Gastroesophageal sphincter (tissue), 3 donors: ENCODE results near the gene GRID2.

Source experiments
- EP300 ChIP-seq: sonication (generic); formaldehyde crosslinking; IDR thresholded peaks from one replicate; pipeline ENCODE4 v1.6.1; 2017; ENCODE audit warnings: antibody characterized with exemption, mild to moderate bottlenecking
- POLR2AphosphoS5 ChIP-seq: sonication (generic); formaldehyde crosslinking; IDR thresholded peaks from one replicate; pipeline ENCODE4 v1.6.1; 2017; ENCODE audit warnings: antibody characterized with exemption
- TF ChIP-seq, protein P1 (sequence below), 4 experiments: fragments of 200-600 bp in 2 of 4; fragments of 450-650 bp in 2 of 4; sonication (generic) in 1 of 4; IDR thresholded peaks; one replicate each; pipeline ENCODE4 v1.5.1; 2017 to 2019; ENCODE audit warnings: antibody characterized with exemption in 4 of 4, mild to moderate bottlenecking in 2 of 4, moderate library complexity in 2 of 4

DNA sequence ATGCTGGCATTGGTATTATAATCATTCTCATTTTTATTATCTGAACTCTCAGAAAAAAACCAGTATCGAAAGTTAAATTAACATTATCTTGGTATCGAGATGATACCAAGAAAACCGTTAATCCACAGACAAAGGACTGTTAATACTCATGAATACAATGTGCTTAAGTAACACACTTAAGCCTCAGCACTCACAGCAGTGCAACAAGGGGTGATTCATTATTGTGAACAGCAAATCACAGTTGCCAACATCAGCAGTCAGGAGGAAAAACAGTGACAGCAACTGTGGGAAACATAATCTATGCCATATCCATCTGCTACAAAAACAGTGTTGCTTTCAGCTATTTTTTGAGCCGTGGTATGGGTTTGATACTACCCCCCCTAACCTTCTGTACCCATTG lies 1313.8 kb downstream of the GRID2 start:
- TF ChIP-seq, protein P1, sequence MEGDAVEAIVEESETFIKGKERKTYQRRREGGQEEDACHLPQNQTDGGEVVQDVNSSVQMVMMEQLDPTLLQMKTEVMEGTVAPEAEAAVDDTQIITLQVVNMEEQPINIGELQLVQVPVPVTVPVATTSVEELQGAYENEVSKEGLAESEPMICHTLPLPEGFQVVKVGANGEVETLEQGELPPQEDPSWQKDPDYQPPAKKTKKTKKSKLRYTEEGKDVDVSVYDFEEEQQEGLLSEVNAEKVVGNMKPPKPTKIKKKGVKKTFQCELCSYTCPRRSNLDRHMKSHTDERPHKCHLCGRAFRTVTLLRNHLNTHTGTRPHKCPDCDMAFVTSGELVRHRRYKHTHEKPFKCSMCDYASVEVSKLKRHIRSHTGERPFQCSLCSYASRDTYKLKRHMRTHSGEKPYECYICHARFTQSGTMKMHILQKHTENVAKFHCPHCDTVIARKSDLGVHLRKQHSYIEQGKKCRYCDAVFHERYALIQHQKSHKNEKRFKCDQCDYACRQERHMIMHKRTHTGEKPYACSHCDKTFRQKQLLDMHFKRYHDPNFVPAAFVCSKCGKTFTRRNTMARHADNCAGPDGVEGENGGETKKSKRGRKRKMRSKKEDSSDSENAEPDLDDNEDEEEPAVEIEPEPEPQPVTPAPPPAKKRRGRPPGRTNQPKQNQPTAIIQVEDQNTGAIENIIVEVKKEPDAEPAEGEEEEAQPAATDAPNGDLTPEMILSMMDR (IDR thresholded peaks at IDR 0.05) = no peak
- no peak for TF ChIP-seq EP300
- no peak for TF ChIP-seq POLR2AphosphoS5
